Retinal pigment epithelial cell (primary cell): Measurements from ENCODE around the gene MYLK3.

Source experiments
- DNase-seq: peaks from one replicate; pipeline ENCODE4 v3.0.0-alpha.2; 2010; ENCODE audit warnings: low read depth
- H3K4me3 ChIP-seq: 2 replicates; pipeline ENCODE4 v1.5.1; 2011; ENCODE audit warnings: mild to moderate bottlenecking, low read length, control low read depth, moderate library complexity
- CTCF ChIP-seq: conservative IDR thresholded peaks from 2 replicates; pipeline ENCODE4 v1.5.1; 2011; ENCODE audit warnings: low read depth, low read length, control low read depth, inconsistent platforms

Gene MYLK3

DNA sequence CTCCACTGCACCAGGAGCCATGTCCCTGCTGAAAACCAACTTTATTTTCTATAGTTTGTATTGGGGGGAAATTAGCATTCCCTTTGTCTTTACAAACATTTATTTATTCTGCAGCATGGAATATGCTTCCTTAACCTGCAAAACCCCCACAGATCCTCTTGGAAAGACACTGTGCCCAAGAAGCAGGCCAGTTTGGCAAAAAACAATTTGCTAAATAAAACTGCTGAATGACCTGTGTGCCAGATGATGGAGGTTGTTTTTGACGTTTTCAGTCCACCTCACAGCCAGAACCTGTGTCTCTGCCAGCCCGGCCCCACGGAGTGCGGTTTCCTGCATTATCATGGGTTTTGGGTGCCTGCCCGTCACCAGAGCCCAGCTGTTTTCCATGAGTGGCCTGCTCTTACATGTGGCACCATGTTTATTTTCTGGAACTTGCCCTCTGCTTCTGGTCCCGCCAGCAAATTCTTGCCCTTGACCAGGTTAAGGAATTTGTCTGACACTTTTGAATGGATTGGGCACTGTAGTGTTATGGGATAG lies 32.3 kb downstream of the MYLK3 start:
- DNase-seq, result no peak
- no peak for TF ChIP-seq CTCF
- H3K4me3 ChIP-seq, result no peak overlapping the region

DNA sequence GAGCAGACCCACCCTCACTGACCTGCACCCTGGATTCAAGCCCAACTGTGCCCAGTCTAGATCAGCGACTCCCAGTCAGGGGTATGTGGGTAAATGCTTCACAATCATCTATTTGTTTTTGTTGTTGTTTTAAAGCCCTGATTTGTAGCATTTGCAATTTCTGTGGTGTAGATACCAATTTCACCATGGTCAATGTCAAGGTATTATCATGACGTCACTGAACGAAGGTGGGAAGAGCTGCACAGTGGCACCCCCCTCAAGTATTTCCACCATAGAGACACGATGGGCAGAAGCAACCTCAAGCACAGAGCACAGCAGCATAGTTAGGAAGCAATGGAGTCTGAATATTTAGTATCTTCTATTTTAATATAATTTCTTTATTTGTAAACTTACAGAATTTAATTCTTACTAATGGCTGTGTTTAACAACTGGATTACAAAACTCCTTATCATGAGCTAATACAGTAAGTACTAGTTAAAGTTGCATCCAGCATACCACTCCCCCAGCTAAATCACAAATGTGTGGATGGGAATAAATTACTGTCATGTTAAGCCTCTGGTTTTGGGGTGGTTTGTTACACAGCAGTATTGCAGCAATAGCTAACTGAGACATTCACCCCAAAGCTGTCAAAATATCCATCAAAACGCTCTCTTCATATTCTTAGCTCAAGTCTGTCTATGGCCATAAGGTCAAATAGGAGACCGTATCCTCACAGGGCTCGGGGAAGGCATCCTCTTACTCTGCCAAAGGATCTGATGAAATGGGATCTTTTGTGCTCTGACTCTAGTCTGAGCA lies 33.1 kb downstream of the MYLK3 start:
- H3K4me3 ChIP-seq, result no peak overlapping the region
- DNase-seq, result no peak
- no peak for TF ChIP-seq CTCF

GRCh38 chr16:46713634-46714033 lies 34.5 kb downstream of the MYLK3 start:
- TF ChIP-seq CTCF, result no peak
- DNase-seq, result no peak
- no peak overlapping the region for H3K4me3 ChIP-seq

DNA sequence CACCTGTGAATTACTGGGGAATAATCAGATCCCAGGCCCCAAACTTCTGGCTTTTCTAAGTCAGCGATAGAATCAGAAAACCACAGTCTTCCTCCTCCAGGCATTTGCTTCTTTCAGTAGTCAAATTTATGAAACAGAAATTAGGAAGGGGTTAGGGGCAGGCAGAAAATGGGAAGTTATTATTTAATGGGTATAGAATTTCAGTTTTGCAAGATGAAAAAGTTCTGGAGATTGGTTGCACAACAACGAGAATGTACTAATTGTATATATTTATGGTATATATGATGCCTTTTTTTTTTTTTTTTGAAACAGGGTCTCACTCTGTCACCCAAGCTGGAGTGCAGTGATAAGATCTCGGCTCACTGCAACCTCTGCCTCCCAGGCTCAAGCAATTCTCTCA lies 35.2 kb downstream of the MYLK3 start:
- DNase-seq, result no peak
- no peak for TF ChIP-seq CTCF
- H3K4me3 ChIP-seq, result no peak overlapping the region

DNA sequence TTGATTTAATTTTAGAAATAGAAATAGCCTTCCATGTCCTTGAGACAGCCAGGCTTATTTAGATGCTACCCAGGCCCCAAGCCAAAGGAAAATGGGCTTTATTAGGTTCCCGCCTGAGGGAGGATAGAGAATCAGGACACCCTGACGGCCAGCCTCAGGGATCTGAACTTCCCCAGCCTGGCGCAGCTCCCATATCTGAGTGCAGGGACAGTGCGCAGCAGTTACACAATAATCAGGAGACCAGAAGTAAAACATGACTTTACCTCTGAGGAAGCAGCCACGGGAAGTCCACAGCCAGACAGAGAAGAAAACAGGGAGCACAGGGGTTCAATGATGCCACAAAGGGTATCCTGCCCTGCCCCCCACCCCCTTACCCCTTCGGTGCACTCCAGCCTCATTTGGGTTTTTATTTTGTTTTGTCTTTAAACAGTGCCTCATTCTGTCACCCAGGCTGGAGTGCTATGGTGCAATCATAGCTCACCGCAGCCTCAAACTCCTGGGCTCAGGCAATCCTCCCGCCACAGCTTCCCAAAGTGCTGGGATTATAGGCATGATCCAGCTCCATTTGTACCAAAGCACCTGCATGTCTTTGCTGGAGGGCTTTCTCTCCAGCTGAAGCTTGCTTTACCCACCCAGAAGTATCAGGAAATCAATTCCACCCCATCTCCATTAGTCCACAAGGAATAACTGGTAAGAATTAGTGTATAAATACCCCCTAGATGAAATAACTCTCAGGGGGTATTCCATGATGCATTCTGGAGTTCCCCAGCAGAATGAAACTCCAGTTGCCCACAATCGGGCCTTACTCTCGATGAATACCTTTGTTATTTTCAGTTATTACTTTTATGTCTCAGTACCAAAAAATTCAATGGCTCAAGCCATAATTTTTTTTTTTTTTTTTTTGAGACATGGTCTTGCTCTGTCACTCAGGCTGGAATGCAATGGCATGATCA lies 36.8 kb downstream of the MYLK3 start:
- no peak for DNase-seq
- no peak overlapping the region for H3K4me3 ChIP-seq
- no peak for TF ChIP-seq CTCF

DNA sequence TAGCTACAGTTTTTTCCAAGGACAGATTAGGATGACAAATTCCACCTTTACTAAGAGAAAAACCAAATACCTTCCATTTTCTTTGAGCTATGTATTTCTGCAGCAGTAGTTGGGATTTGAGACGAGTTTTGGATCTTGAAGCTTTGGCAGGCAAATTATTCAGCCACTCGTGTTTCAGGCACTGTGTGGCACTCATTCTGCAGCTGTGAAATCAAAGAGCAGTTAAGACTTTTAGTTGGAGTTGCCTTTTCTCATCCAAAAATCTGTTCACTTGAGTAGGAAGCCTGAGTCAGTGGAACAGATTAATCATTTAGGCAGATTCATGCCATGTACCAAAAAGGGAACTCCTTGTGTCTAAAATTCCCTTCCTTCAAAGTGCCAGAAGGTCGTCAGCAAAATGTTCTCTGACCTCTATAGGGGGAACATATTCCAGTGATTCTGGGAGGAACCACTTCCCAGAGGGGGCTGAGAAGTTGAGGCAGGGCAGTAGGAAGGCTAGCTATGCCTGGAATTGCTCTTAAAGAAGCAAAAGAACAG lies 38.6 kb downstream of the MYLK3 start:
- no peak for DNase-seq
- TF ChIP-seq CTCF, result no peak

More for the DNA sequence above, 38.6 kb downstream of the MYLK3 start:
- H3K4me3 ChIP-seq, result no peak overlapping the region
